ENCODE results near the gene KCTD16. TPM values are rescaled to one million over a fixed set of nuclear protein-coding genes. Genes with fewer than 3 reads are reported as not detected.

Gene KCTD16
- total RNA-seq, result 0.19 and 1.6 TPM in 2 replicates

GRCh38 chr5:144170276-144171024, at the start of gene KCTD16, which contains the start of gene YIPF5:
TSS of gene KCTD16 (plus strand) at chr5:144170873.
TSS of gene YIPF5 (minus strand) at chr5:144170659. CDS start at chr5:144169955, 704 bp downstream.

Small RNA genes lying within 50 kb of the gene (small RNA-seq; reads per million reads assigned to genes)
- gene CKS1BP5 (not detected), gene RN7SL87P (not detected)

Other genes with a start within 250 kb of the KCTD16 start
- 94.5 and 113 TPM in 2 replicates for gene YIPF5, start 214 bp upstream of the KCTD16 start, total RNA-seq